Stimulated activated CD4-positive, alpha-beta T cell treated with anti-CD3 and anti-CD28 coated beads, Interleukin-15, amount 100 ng/mL, for 48 hours (primary cell): ENCODE results near the gene MAGI1.
"Not testable (repeated sequence)": the region's sequence is repeated elsewhere in the genome, so short reads cannot be mapped to it uniquely, and the experiment has no call there.

Source experiments
- DNase-seq, 2 donors: peaks; one replicate each; pipeline ENCODE4 v3.0.0-alpha.2; 2020; ENCODE audit warnings: low read depth in 2 of 2

MAGI1 gene

GRCh38 chr3:66038726-66039589 lies at the start of gene MAGI1:
Gene MAGI1, minus strand, starts transcription at chr3:66038918. Its CDS starts 610 bp downstream, at chr3:66038308.
- peak; percentile 19 to 23 for DNase-seq

GRCh38 chr3:66083784-66084213 lies 45.1 kb upstream of the MAGI1 start:
- no peak for DNase-seq

GRCh38 chr3:66083096-66083678 lies 44.5 kb upstream of the MAGI1 start:
- DNase-seq = no peak

- no peak for DNase-seq
Measured at GRCh38 chr3:66082679-66083078, 44.0 kb upstream of the MAGI1 start.

GRCh38 chr3:66080167-66080566 lies 41.4 kb upstream of the MAGI1 start:
- no peak for DNase-seq

GRCh38 chr3:66077973-66078372 lies 39.3 kb upstream of the MAGI1 start:
- DNase-seq = no peak

GRCh38 chr3:66076861-66077470 lies 38.2 kb upstream of the MAGI1 start:
- DNase-seq = no peak

GRCh38 chr3:66075281-66075680 lies 36.6 kb upstream of the MAGI1 start:
- no peak for DNase-seq

- no peak for DNase-seq
Measured at GRCh38 chr3:66073464-66074141, 34.9 kb upstream of the MAGI1 start.

- DNase-seq = no peak
Measured at GRCh38 chr3:66068255-66068654, 29.5 kb upstream of the MAGI1 start.

GRCh38 chr3:66066963-66067617 lies 28.4 kb upstream of the MAGI1 start:
- no peak for DNase-seq

GRCh38 chr3:66055289-66055688 lies 16.6 kb upstream of the MAGI1 start:
- DNase-seq = no peak

- DNase-seq = no peak
Measured at GRCh38 chr3:66053550-66054094, 14.9 kb upstream of the MAGI1 start.

- DNase-seq = no peak
Measured at GRCh38 chr3:66052721-66053549, 14.2 kb upstream of the MAGI1 start.

- DNase-seq = no peak
Measured at GRCh38 chr3:66050821-66051220, 12.1 kb upstream of the MAGI1 start.

GRCh38 chr3:66048051-66048395 lies 9.3 kb upstream of the MAGI1 start:
- no peak for DNase-seq

GRCh38 chr3:66047311-66048050 lies 8.8 kb upstream of the MAGI1 start:
- no peak for DNase-seq

- DNase-seq = not testable (repeated sequence)
Measured at GRCh38 chr3:66046321-66046720, 7.6 kb upstream of the MAGI1 start.

GRCh38 chr3:66041828-66042227 lies 3.1 kb upstream of the MAGI1 start:
- DNase-seq = no peak

- DNase-seq = no peak
Measured at GRCh38 chr3:66041116-66041515, 2.4 kb upstream of the MAGI1 start.
